HG03108 (cell line): ENCODE data around the gene MYOG.

ENCODE experiments used
- ATAC-seq: cut with Tn5 transposase; IDR thresholded peaks from one replicate; pipeline ENCODE4 v1.9.1; 2021; ENCODE audit warnings: moderate library complexity; ENCODE audit not compliant: unreplicated experiment

The MYOG gene

GRCh38 chr1:203034422-203035110, 51.2 kb downstream of the MYOG start:
- ATAC-seq = no peak

GRCh38 chr1:203033917-203034316, 51.9 kb downstream of the MYOG start:
- no peak for ATAC-seq

- no peak for ATAC-seq
Observed at GRCh38 chr1:203033287-203033686, 52.5 kb downstream of the MYOG start.
